Measurements from ENCODE around the gene ACTC1.

GRCh38 chr15:34828145-34828911 lies 33.0 kb upstream of the ACTC1 start:
- TF ChIP-seq CTCF (IDR thresholded peaks at IDR 0.05): no peak
- no peak for TF ChIP-seq POLR2AphosphoS5 (IDR thresholded peaks at IDR 0.05)
